Transverse colon (tissue), 4 donors: Measurements from ENCODE around the gene SGCA. TPM values are rescaled to one million over a fixed set of nuclear protein-coding genes. Genes with fewer than 3 reads are reported as not detected.
A peak's percentile ranks its signal among the peaks of the same experiment; 100 is the strongest.

Source experiments
- DNase-seq: peaks from one replicate; pipeline ENCODE4 v3.0.0-alpha.2; 2019
- H3K27ac ChIP-seq, 4 donors: fragments of 200-600 bp; sonication (generic); 2 replicates each; pipeline ENCODE4 v1.5.1; 2016 to 2018; ENCODE audit warnings: inconsistent platforms in 4 of 4
- H3K27me3 ChIP-seq: fragments of 200-600 bp; sonication (generic); 2 replicates; pipeline ENCODE4 v1.5.1; 2017; ENCODE audit warnings: inconsistent platforms
- H3K36me3 ChIP-seq, 4 donors: fragments of 200-600 bp; sonication (generic); 2 replicates each; pipeline ENCODE4 v1.5.1; 2017 to 2019; ENCODE audit warnings: inconsistent platforms in 4 of 4
- H3K4me1 ChIP-seq, 4 donors: fragments of 200-600 bp; sonication (generic); 2 replicates each; pipeline ENCODE4 v1.5.1; 2017 to 2020; ENCODE audit warnings: inconsistent platforms in 4 of 4
- H3K4me3 ChIP-seq, 4 donors: fragments of 200-600 bp; sonication (generic); 1 replicate in 1 of 4; 2 replicates in 3 of 4; pipeline versions ENCODE4 v1.5.1 to v1.6.1; 2017 to 2019; ENCODE audit warnings: inconsistent platforms in 4 of 4
- H3K9me3 ChIP-seq, 2 donors: fragments of 200-600 bp; sonication (generic); 2 replicates each; pipeline ENCODE4 v1.5.1; 2017 to 2019; ENCODE audit warnings: inconsistent platforms in 2 of 2
- CTCF ChIP-seq, 5 experiments: fragments of 200-600 bp in 3 of 5; fragments of 450-650 bp in 2 of 5; sonication (generic) in 3 of 5; IDR thresholded peaks; 1 replicate in 2 of 5; 2 replicates in 3 of 5; pipeline ENCODE4 v1.5.1; 2016 to 2017; ENCODE audit warnings: antibody characterized with exemption in 5 of 5, inconsistent platforms in 3 of 5, mild to moderate bottlenecking in 2 of 5, moderate library complexity in 1 of 5
- EP300 ChIP-seq: sonication (generic); formaldehyde crosslinking; IDR thresholded peaks from one replicate; pipeline ENCODE4 v1.6.1; 2017; ENCODE audit warnings: antibody characterized with exemption, low read depth
- POLR2A ChIP-seq: fragments of 450-650 bp; IDR thresholded peaks from one replicate; pipeline ENCODE4 v1.6.1; 2016; ENCODE audit warnings: antibody characterized with exemption, mild to moderate bottlenecking, moderate library complexity
- POLR2AphosphoS5 ChIP-seq, 3 donors: sonication (generic); formaldehyde crosslinking; IDR thresholded peaks; one replicate each; pipeline ENCODE4 v1.6.1; 2016; ENCODE audit warnings: antibody characterized with exemption in 3 of 3
- WGBS, 2 donors: methylation state at CpG; one replicate each; pipeline ENCODE4 v1.1.5; 2018; ENCODE audit warnings: low coverage in 1 of 2; 5-methylcytosine and 5-hydroxymethylcytosine counted together
- in situ Hi-C, 4 donors: fragments of 200-750 bp; cut with MboI; loops; one replicate each; pipeline versions ENCODE4 v1.15.0 to v1.15.1; 2017; ENCODE audit warnings: low sequenced_read_pairs in 3 of 4, low pct_ligation_motif_present in 1 of 4, low pct_unique_long_range_greater_than_20kb in 1 of 4
- intact Hi-C: fragments of 100-400 bp; cut with DNase I; formaldehyde crosslinking; loops from one replicate; pipeline ENCODE4 v1.15.1; 2023; ENCODE audit warnings: low total_unique reads
- total RNA-seq, 4 donors: library from RNA; depleted of rRNA; stranded (reverse); fragments of >200 nt; gene quantifications; one replicate each; pipeline ENCODE4 v1.1.0, GENCODE V29; 2016

The SGCA gene
- total RNA-seq, 4 donors from 2014 or later, result 3.7 to 65.3 (median 7.6) TPM

GRCh38 chr17:50210240-50211225, 44.7 kb downstream of the SGCA start:
- Histone ChIP-seq H3K36me3 (no peaks in the 10 kb centered on the region), H3K27me3 (peaks cover 14% of the 10 kb centered on the region), H3K9me3 (no peaks in the 10 kb centered on the region), H3K4me3 (no peak overlapping the region), H3K27ac (peak overlapping the region; percentile 88 to 95 (median 92)), H3K4me1 (peaks cover 29 to 51% (median 39%) of the 10 kb centered on the region in 4 donors)
- TF ChIP-seq POLR2AphosphoS5 (IDR thresholded peaks at IDR 0.05), result peak in 2 of 3 donors; percentile 49 to 54
- no peak for TF ChIP-seq CTCF (IDR thresholded peaks at IDR 0.05)
- intact Hi-C loops (no loop called here), in situ Hi-C loops (no loop called here)
- peak; percentile 65 for DNase-seq
- 0 to 45% methylated on average over 1 to 24 of the region's 26 CpGs for WGBS, 2 donors

GRCh38 chr17:50211249-50212120, 45.7 kb downstream of the SGCA start:
- H3K4me1 ChIP-seq, result peaks cover 29 to 44% (median 39%) of the 10 kb centered on the region in 4 donors
- peak overlapping the region; percentile 88 to 95 (median 92) for H3K27ac ChIP-seq
- no peaks in the 10 kb centered on the region for H3K9me3 ChIP-seq
- 44 to 57% methylated on average over 3 to 9 of the region's 9 CpGs for WGBS, 2 donors
- no peaks in the 10 kb centered on the region for H3K36me3 ChIP-seq
- H3K4me3 ChIP-seq, result no peak overlapping the region
- TF ChIP-seq EP300 (no peak), CTCF (IDR thresholded peaks at IDR 0.05) (no peak)
- intact Hi-C loops (no loop called here), in situ Hi-C loops (no loop called here)
- DNase-seq, result no peak
- peaks cover 8% of the 10 kb centered on the region for H3K27me3 ChIP-seq

GRCh38 chr17:50212121-50212843, 46.5 kb downstream of the SGCA start:
- intact Hi-C loops (no loop called here), in situ Hi-C loops (no loop called here)
- no peaks in the 10 kb centered on the region for H3K9me3 ChIP-seq
- peak overlapping the region; percentile 88 to 95 (median 92) for H3K27ac ChIP-seq
- WGBS, 2 donors, result 60 to 61% methylated on average over 1 to 15 of the region's 15 CpGs
- H3K27me3 ChIP-seq, result peaks cover 2% of the 10 kb centered on the region
- no peaks in the 10 kb centered on the region for H3K36me3 ChIP-seq
- TF ChIP-seq POLR2AphosphoS5 (IDR thresholded peaks at IDR 0.05), result peak; percentile 11 to 66 (median 63)
- TF ChIP-seq CTCF (IDR thresholded peaks at IDR 0.05), result no peak
- TF ChIP-seq EP300, result no peak
- no peak for TF ChIP-seq POLR2A
- DNase-seq, result peak; percentile 41
- no peak overlapping the region for H3K4me3 ChIP-seq
- peaks cover 29 to 38% (median 35%) of the 10 kb centered on the region in 4 donors for H3K4me1 ChIP-seq
